HG02588 (cell line): ENCODE measurements around the gene B3GNT8.
"Not testable (repeated sequence)": the region's sequence is repeated elsewhere in the genome, so short reads cannot be mapped to it uniquely, and the experiment has no call there.

Experiments used
- ATAC-seq: cut with Tn5 transposase; IDR thresholded peaks from one replicate; pipeline ENCODE4 v1.9.1; 2021; ENCODE audit warnings: mild to moderate bottlenecking, moderate library complexity; ENCODE audit not compliant: unreplicated experiment

Gene B3GNT8, protein sequence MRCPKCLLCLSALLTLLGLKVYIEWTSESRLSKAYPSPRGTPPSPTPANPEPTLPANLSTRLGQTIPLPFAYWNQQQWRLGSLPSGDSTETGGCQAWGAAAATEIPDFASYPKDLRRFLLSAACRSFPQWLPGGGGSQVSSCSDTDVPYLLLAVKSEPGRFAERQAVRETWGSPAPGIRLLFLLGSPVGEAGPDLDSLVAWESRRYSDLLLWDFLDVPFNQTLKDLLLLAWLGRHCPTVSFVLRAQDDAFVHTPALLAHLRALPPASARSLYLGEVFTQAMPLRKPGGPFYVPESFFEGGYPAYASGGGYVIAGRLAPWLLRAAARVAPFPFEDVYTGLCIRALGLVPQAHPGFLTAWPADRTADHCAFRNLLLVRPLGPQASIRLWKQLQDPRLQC

DNA sequence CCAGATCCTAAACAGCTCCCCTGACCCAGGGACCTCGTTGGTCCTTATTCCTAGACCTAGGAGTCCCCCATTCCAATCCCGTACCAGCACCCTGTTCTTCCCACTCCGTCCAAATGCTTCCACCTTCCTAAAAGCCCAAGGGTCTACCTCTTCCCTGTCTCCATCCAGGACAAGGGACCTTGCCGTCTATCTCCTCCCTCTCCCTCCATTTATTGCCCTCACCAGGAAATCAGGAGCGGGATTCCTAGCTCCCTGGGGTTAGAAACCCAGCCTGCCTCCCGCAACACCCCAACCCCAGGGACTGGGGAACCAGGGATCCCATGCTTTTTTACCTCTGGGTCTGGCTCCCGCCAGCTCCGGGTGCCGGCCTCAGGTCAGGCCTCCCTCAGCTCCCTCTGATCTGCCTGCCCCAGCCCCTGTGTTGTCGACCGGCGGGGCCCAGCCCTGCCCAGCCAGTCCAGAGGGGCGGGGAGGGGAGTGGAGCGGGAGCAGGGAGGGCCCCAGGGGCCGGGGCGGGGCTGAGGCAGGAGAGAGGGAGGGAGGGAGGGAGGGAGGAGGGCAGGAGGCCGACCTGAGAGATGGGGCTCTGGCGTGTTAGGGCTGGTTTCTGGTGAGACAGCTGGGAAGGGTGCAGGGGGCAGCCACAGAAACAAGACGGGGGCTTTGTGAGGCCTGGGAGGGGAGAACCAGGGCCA lies at the start of gene B3GNT8:
Gene B3GNT8 (minus strand): TSS at position 423 of the 695 bp plus-strand sequence. CDS start 596 bp downstream, outside the sequence.
- ATAC-seq: no peak

DNA sequence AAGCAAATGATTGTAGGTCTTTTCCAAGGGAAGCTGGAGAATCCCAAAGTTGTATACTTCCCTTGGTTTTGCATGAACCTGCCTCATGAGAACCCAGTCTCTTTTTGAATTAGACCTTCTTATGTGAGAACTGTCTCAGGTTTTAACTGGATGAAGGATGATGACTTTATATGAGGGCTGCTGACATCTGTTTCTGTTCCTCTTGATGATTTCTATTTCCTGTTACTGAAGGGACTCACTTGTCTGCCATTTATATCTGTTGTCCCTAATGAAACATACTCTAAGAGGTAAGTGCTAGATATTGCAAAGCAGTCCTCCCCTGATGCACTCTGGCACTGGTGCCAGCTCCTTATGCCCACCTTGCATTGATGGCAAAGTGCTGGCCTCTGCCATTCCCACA lies 49.4 kb upstream of the B3GNT8 start:
- no peak for ATAC-seq

DNA sequence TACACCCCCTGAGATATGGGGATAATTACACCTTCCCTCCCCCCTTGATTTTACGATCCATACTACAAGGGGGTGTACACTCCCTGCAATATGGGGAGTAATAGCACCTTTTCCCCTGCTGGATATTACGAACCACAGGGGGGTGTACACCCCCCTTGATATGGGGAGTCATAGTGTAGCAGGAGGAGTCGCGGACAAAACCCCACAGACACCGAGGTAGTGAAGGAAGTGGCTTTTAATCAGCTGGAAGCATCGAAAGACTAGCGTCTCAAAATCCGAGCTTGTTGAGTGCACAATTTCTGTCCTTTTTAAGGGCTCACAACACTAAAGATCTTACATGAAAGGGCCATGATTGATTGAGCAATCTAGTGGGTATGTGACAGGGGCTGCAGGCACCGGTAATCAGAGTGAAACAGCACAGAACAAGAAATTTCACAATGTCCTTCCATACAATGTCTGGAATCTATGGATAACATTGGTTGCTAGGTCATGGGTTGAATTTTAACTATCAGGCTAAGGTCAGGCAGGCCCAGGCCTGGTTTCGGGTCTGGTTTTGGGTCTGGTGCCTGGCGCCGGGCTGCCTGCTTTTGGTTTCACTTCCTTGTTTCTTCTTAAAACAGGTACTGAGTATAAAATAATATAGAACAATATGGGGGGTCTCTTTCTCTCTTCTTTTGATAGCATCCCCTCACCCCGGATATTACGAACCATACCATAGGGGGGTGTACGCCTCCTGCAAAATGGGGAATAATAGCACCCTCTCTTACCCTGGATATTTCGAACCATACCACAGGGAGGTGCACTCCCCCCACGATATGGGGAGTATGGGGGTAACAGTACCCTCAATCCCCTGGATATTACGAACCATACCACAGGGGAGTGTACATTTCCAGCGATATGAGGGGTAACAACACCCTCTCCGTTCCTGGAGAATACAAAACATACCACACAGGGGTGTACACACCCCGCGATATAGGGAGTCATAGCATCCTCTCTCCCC lies 36.4 kb upstream of the B3GNT8 start:
- not testable (repeated sequence) for ATAC-seq

GRCh38 chr19:41462497-41462896 lies 35.3 kb upstream of the B3GNT8 start:
- no peak for ATAC-seq

DNA sequence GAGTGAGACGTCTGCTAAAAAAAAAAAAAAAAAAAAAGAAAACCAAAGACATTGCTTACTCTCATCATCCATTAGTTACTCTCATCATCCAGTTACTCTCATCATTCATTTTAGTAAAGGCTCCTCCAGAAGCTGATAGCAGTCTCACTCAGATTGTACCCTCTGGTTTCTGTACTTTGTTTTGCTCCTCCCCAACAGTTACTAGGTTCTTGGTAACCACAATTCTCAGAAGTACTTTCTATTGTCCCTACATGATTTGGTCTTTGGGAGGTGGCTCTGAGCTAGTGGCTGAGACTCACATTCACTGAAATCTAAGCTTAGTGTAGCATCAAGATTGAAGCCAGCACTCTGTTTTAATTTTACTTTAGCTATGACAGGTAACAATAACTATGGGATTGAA lies 30.1 kb upstream of the B3GNT8 start:
- no peak for ATAC-seq

GRCh38 chr19:41456342-41456918 lies 29.3 kb upstream of the B3GNT8 start:
- ATAC-seq: no peak

DNA sequence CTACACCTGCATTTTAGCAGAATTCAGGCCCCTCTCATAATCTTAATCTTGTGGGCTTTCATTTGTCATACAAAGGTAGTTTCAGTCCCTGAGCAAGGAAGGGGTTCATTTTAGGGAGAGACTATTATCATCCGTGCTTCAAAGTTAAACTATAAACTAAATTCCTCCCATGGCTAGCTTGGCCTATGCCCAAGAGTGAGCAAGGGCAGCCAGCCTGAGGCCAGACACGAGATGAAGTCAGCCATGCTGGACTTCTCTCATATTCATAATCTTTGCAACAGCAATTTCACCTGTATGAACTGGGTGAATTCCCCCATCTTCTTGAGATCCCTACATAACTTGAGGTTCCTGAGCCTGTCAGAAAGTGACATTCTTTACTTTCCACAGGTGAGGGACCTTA lies 28.8 kb upstream of the B3GNT8 start:
- no peak for ATAC-seq

DNA sequence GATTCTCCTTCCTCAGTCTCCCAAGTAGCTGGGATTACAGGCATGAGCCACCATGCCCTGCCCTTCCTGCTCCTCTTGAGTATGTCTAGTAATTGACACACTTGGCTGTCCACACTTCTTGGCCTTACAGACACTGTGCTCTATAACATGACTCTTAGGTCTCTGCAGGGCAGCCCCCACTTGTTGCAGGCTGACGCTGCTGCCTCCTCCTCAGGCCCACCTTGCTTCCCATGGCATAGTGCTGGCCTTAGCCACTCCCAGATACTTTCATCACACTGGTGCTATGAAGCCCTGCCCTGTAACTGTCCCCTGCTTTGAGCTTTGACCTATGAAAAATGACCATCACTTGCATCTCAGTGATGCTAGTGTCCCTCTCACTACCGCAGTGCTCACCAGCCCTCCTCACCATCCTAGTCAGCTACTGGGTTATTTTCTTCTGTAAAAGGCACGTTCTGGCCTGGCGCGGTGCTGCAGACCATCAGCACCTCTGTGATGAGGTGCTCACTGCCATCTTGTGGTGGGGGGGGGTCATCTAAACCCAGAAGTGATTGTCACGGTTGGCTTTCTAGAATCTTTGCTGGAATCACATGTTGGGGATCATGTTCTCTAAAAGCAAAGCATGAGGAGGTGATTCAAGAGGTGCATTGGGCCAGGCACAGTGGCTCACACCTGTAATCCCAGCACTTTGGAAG lies 25.6 kb upstream of the B3GNT8 start:
- ATAC-seq: no peak

GRCh38 chr19:41449865-41450178 lies 22.6 kb upstream of the B3GNT8 start:
- no peak for ATAC-seq

GRCh38 chr19:41449079-41449864 lies 22.1 kb upstream of the B3GNT8 start:
- ATAC-seq: no peak

GRCh38 chr19:41447732-41448332 lies 20.7 kb upstream of the B3GNT8 start:
- no peak for ATAC-seq

- ATAC-seq: no peak
Measured at GRCh38 chr19:41445575-41445974, 18.4 kb upstream of the B3GNT8 start.

DNA sequence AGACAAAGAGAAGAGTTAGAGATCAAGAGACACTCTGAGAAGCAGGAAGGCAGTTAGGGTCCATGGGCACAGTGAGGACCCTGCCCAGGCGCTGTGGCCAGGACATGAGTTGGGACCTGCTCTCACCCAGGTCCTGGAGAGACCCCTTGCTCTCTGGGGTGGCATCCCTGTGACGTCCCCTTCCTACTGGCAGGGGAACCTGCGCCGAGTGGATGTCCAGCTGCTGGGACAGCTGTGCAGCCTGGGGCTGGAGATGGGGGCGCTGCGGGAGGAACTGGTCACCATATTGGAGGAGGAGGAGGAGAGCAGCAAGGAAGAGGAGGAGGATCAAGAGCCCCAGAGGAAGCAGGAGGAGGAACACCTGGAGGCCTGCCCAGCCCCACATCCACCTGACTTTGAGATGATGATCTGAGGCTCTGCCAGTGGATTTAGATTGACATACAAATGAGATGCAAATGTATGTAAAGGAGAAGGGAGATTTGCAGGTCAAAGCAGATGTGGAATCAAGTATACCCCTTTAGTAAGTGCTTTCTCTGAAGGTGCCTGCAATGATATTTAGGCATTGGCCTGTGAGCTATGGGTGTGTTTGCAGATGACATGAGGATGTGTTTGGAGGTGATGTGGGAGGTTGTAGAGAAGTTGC lies 16.8 kb upstream of the B3GNT8 start:
- no peak for ATAC-seq

DNA sequence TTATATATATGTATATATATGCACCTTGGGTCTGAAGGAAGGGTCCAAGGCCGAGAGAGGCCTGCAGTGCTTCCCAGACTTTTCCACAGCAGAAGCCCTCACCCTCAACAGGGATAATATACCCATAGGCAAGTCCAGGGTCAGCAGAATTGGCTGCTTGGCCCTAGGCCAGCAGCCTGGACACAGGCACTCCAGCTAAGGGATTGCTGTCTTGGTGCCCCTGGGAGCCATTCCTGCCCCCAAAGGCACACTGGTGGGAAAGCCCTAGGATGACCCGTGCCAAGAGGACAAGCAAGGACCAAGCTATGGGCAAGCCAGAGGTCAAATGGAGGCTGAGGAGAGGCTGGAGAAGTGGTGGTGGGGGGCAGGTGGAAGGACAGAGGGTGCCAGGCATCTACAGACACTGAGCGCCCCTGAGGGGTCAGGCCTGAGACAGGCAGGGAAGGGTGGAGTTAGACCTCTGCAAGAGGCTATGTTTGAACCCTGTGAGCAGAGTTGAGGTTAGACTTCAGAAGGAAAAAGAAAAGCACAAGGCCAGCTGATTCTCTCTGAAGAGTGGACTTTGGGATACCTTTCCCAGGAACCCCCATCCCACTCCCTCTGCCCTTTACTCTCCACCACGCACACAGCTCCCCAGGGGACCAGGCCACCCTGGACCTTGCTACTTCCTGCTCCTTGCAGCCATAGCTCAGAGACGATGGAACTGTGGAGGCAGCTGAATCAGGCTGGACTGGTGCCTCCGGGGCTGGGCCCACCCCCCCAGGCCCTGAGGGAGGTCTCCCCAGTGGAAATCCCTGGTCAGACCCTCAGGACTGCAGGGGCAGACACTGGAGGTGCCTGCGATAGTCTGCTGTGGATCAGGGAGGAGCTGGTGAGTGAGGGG lies 15.5 kb upstream of the B3GNT8 start, which contains the start of gene ERICH4:
Gene ERICH4 (plus strand): TSS at position 684 of the 883 bp plus-strand sequence. CDS start 14 bp downstream, at position 698.
- no peak for ATAC-seq

GRCh38 chr19:41441321-41441945 lies 14.3 kb upstream of the B3GNT8 start:
- no peak for ATAC-seq

- peak; percentile 86 for ATAC-seq
Measured at GRCh38 chr19:41439441-41440222, 12.5 kb upstream of the B3GNT8 start, which contains the start of gene DMAC2. TSS of gene DMAC2 (minus strand) at chr19:41439912. CDS start at chr19:41439899, 13 bp downstream.
